Trophoblast cell (in vitro differentiated cells and primary cell): ENCODE data around the gene TBL1XR1.
"Not testable (repeated sequence)": the region's sequence is repeated elsewhere in the genome, so short reads cannot be mapped to it uniquely, and the experiment has no call there.

Experiments used
- DNase-seq, 2 donors: peaks; one replicate each; pipeline ENCODE4 v3.0.0-alpha.2; 2016
- H2AFZ ChIP-seq: 2 replicates; pipeline ENCODE4 v1.6.1; 2013; ENCODE audit warnings: low read length, moderate library complexity, mild to moderate bottlenecking; ENCODE audit not compliant: insufficient read depth, poor library complexity
- H2AK5ac ChIP-seq: 2 replicates; pipeline ENCODE4 v1.6.1; 2013; ENCODE audit warnings: mild to moderate bottlenecking, low read length
- H2BK120ac ChIP-seq: 2 replicates; pipeline ENCODE4 v1.6.1; 2013; ENCODE audit warnings: low read length, mild to moderate bottlenecking, moderate library complexity; ENCODE audit not compliant: insufficient read depth, poor library complexity
- H2BK12ac ChIP-seq: 2 replicates; pipeline ENCODE4 v1.6.1; 2013; ENCODE audit warnings: mild to moderate bottlenecking, low read length, moderate library complexity
- H2BK5ac ChIP-seq: 2 replicates; pipeline ENCODE4 v1.6.1; 2013; ENCODE audit warnings: low read length, low read depth, moderate library complexity, mild to moderate bottlenecking; ENCODE audit not compliant: poor library complexity
- H3K14ac ChIP-seq: 2 replicates; pipeline ENCODE4 v1.6.1; 2013; ENCODE audit warnings: mild to moderate bottlenecking, low read length
- H3K18ac ChIP-seq: 2 replicates; pipeline ENCODE4 v1.6.1; 2013; ENCODE audit warnings: mild to moderate bottlenecking, low read length
- H3K23ac ChIP-seq: 2 replicates; pipeline ENCODE4 v1.6.1; 2013; ENCODE audit warnings: low read length
- H3K27ac ChIP-seq: 2 replicates; pipeline ENCODE4 v1.5.1; 2013; ENCODE audit warnings: low read depth, mild to moderate bottlenecking, inconsistent platforms, low read length, moderate library complexity
- H3K27me3 ChIP-seq: 2 replicates; pipeline ENCODE4 v1.6.1; 2013; ENCODE audit warnings: inconsistent platforms, mild to moderate bottlenecking, low read length, moderate library complexity; ENCODE audit not compliant: insufficient read depth
- H3K36me3 ChIP-seq, 2 experiments: 1 replicate in 1 of 2; 2 replicates in 1 of 2; pipeline ENCODE4 v1.6.1; 2013; ENCODE audit warnings: low read length in 2 of 2, mild to moderate bottlenecking in 2 of 2, moderate library complexity in 1 of 2; ENCODE audit not compliant: insufficient read depth in 2 of 2, control insufficient read depth in 1 of 2
- H3K4ac ChIP-seq: 2 replicates; pipeline ENCODE4 v1.6.1; 2013; ENCODE audit warnings: low read depth, mild to moderate bottlenecking, low read length, moderate library complexity
- H3K4me1 ChIP-seq, 2 experiments: 1 replicate in 1 of 2; 2 replicates in 1 of 2; pipeline ENCODE4 v1.6.1; 2013; ENCODE audit warnings: low read length in 2 of 2, mild to moderate bottlenecking in 2 of 2, moderate library complexity in 1 of 2; ENCODE audit not compliant: insufficient read depth in 2 of 2, control insufficient read depth in 1 of 2
- H3K4me2 ChIP-seq: 2 replicates; pipeline ENCODE4 v1.6.1; 2013; ENCODE audit warnings: inconsistent platforms, mild to moderate bottlenecking, low read length, moderate library complexity
- H3K4me3 ChIP-seq: 2 replicates; pipeline ENCODE4 v1.5.1; 2013; ENCODE audit warnings: mild to moderate bottlenecking, low read depth, low read length, inconsistent platforms
- H3K79me1 ChIP-seq: one replicate; pipeline ENCODE4 v1.6.1; 2013; ENCODE audit warnings: low read length
- H3K79me2 ChIP-seq: 2 replicates; pipeline ENCODE4 v1.6.1; 2013; ENCODE audit warnings: low read length, mild to moderate bottlenecking; ENCODE audit not compliant: control insufficient read depth, insufficient read depth, poor library complexity
- H3K9ac ChIP-seq: 2 replicates; pipeline ENCODE4 v1.6.1; 2013; ENCODE audit warnings: mild to moderate bottlenecking, low read length
- H3K9me3 ChIP-seq: 2 replicates; pipeline ENCODE4 v1.6.1; 2013; ENCODE audit warnings: low read depth, mild to moderate bottlenecking, control low read depth, inconsistent platforms, low read length; ENCODE audit not compliant: insufficient read depth
- H4K12ac ChIP-seq: 2 replicates; pipeline ENCODE4 v1.6.1; 2013; ENCODE audit warnings: low read depth, mild to moderate bottlenecking, low read length, moderate library complexity
- H4K8ac ChIP-seq: 2 replicates; pipeline ENCODE4 v1.6.1; 2013; ENCODE audit warnings: low read depth, mild to moderate bottlenecking, low read length, moderate library complexity
- H4K91ac ChIP-seq: one replicate; pipeline ENCODE4 v1.6.1; 2013; ENCODE audit warnings: low read depth, mild to moderate bottlenecking, low read length, moderate library complexity
- WGBS: extraction: QIAGEN DNeasy Blood & Tissue Kit; methylation state at CpG from one replicate; pipeline ENCODE4 v1.1.7; 2013; ENCODE audit warnings: missing lambda C conversion rate; ENCODE audit not compliant: insufficient read length, insufficient coverage; ENCODE audit errors: extremely low coverage; 5-methylcytosine and 5-hydroxymethylcytosine counted together

TBL1XR1 gene

GRCh38 chr3:177000159-177000558 is 197.1 kb downstream of the TBL1XR1 start:
- not testable (repeated sequence) for H3K9ac ChIP-seq, H3K14ac ChIP-seq, DNase-seq, H2BK5ac ChIP-seq, H4K12ac ChIP-seq, H3K23ac ChIP-seq, H3K4ac ChIP-seq, H3K4me3 ChIP-seq, H3K36me3 ChIP-seq, H3K18ac ChIP-seq, H3K27me3 ChIP-seq, H3K9me3 ChIP-seq, H4K91ac ChIP-seq, H3K79me2 ChIP-seq, H2BK120ac ChIP-seq, H2AFZ ChIP-seq, H3K27ac ChIP-seq, H4K8ac ChIP-seq, H2AK5ac ChIP-seq, H3K4me1 ChIP-seq, H3K79me1 ChIP-seq, H2BK12ac ChIP-seq, H3K4me2 ChIP-seq
- WGBS: no CpG with 5 or more reads among the region's 2 CpGs

- Histone ChIP-seq H2BK5ac (no peak overlapping the region), H3K4me3 (no peak overlapping the region), H3K27ac (no peak overlapping the region), H3K23ac (no peak overlapping the region), H3K14ac (no peak overlapping the region), H4K8ac (no peak overlapping the region), H3K9ac (no peak overlapping the region), H3K18ac (no peak overlapping the region), H3K79me1 (no peaks in the 10 kb centered on the region), H3K4me1 (no peaks in the 10 kb centered on the region), H3K79me2 (no peaks in the 10 kb centered on the region), H3K27me3 (no peaks in the 10 kb centered on the region), H3K36me3 (no peaks in the 10 kb centered on the region), H3K9me3 (no peaks in the 10 kb centered on the region), H4K91ac (no peak overlapping the region), H3K4ac (no peak overlapping the region), H2AK5ac (no peak overlapping the region), H2BK120ac (no peak overlapping the region), H3K4me2 (no peak overlapping the region), H4K12ac (no peak overlapping the region), H2AFZ (no peak overlapping the region), H2BK12ac (no peak overlapping the region)
- WGBS: no CpG with 5 or more reads among the region's 2 CpGs
- DNase-seq: no peak
These were observed 201.3 kb downstream of the TBL1XR1 start for GRCh38 chr3:176995946-176996345.

DNA sequence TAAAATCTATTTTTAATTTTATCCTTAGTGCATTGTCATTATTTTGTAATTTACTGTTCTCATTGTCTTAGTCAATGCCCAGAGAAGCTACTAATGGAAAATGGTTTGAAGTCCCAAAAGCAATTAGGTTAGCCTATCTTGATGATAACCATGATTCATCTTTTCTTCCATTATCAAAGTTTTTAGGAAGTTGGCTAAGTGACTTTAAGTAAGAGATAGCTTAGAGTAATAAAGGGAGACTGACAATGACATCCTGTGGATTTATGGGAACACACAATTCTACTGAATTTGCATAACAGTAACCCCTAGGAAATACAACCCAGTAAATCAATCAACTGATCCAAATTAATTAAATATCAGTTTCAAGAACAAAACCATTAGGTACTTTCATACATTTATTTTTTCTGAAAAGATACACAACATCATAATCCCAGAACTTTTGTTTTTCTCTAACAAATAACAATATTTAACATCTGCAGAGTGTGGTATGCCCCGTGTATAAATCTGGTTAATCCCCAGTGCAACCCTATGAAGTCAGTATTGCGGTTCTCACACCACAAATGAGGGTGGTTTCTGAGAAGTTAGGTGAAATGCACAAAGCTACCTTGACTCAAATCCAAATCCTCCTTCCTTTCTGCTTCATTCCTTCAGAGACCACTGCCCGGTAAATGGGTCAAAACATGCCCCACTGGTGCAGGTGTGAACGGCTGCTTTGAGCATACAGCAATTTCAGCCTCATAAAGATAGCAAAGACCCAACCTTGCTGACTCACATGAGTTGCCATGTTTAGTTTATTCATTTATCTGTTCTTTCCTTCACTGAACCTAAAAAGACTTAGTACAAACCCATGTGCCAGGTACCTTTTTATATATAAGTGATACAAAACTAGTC is 202.1 kb downstream of the TBL1XR1 start:
- H4K12ac ChIP-seq: no peak overlapping the region
- no peak overlapping the region for H4K91ac ChIP-seq
- no peak overlapping the region for H2BK120ac ChIP-seq
- H3K4me3 ChIP-seq: no peak overlapping the region
- no peak overlapping the region for H3K27ac ChIP-seq
- no CpG with 5 or more reads among the region's 4 CpGs for WGBS
- no peak for DNase-seq
- H3K4ac ChIP-seq: no peak overlapping the region
- H3K14ac ChIP-seq: no peak overlapping the region
- no peak overlapping the region for H4K8ac ChIP-seq
- H3K9me3 ChIP-seq: no peaks in the 10 kb centered on the region
- H3K79me1 ChIP-seq: no peaks in the 10 kb centered on the region
- no peak overlapping the region for H3K9ac ChIP-seq
- H2AFZ ChIP-seq: no peak overlapping the region
- H2BK5ac ChIP-seq: no peak overlapping the region
- H2AK5ac ChIP-seq: no peak overlapping the region
- no peaks in the 10 kb centered on the region for H3K36me3 ChIP-seq
- no peak overlapping the region for H3K18ac ChIP-seq
- no peak overlapping the region for H2BK12ac ChIP-seq
- no peaks in the 10 kb centered on the region for H3K4me1 ChIP-seq
- H3K23ac ChIP-seq: no peak overlapping the region
- H3K4me2 ChIP-seq: no peak overlapping the region
- H3K27me3 ChIP-seq: no peaks in the 10 kb centered on the region
- H3K79me2 ChIP-seq: no peaks in the 10 kb centered on the region

- DNase-seq: no peak
- H3K9me3 ChIP-seq: no peaks in the 10 kb centered on the region
- H4K12ac ChIP-seq: no peak overlapping the region
- no peak overlapping the region for H2BK5ac ChIP-seq
- no peak overlapping the region for H3K4me3 ChIP-seq
- no peak overlapping the region for H4K91ac ChIP-seq
- no CpG with 5 or more reads among the region's 1 CpG for WGBS
- no peaks in the 10 kb centered on the region for H3K4me1 ChIP-seq
- H3K27ac ChIP-seq: no peak overlapping the region
- no peak overlapping the region for H2AK5ac ChIP-seq
- H3K23ac ChIP-seq: no peak overlapping the region
- H3K27me3 ChIP-seq: no peaks in the 10 kb centered on the region
- H3K14ac ChIP-seq: no peak overlapping the region
- no peaks in the 10 kb centered on the region for H3K79me2 ChIP-seq
- no peak overlapping the region for H3K4ac ChIP-seq
- H3K9ac ChIP-seq: no peak overlapping the region
- H3K79me1 ChIP-seq: no peaks in the 10 kb centered on the region
- no peak overlapping the region for H3K18ac ChIP-seq
- no peaks in the 10 kb centered on the region for H3K36me3 ChIP-seq
- H2AFZ ChIP-seq: no peak overlapping the region
- H3K4me2 ChIP-seq: no peak overlapping the region
- no peak overlapping the region for H2BK120ac ChIP-seq
- H4K8ac ChIP-seq: no peak overlapping the region
- H2BK12ac ChIP-seq: no peak overlapping the region
These were observed 202.9 kb downstream of the TBL1XR1 start for GRCh38 chr3:176994393-176994792.
